Vagina (tissue), 2 donors: ENCODE results near the gene CEP19.

Experiments
- CTCF ChIP-seq, 3 experiments: fragments of 450-650 bp in 2 of 3; fragments of 200-600 bp in 1 of 3; sonication (generic) in 1 of 3; IDR thresholded peaks; one replicate each; pipeline ENCODE4 v1.5.1; 2017 to 2019; ENCODE audit warnings: antibody characterized with exemption in 3 of 3, mild to moderate bottlenecking in 2 of 3, moderate library complexity in 2 of 3
- POLR2A ChIP-seq, 2 donors: fragments of 450-650 bp; IDR thresholded peaks; one replicate each; pipeline ENCODE4 v1.6.1; 2017; ENCODE audit warnings: antibody characterized with exemption in 2 of 2, mild to moderate bottlenecking in 2 of 2, moderate library complexity in 2 of 2

GRCh38 chr3:196694202-196694638 lies 17.8 kb downstream of the CEP19 start:
- TF ChIP-seq POLR2A (IDR thresholded peaks at IDR 0.05) (no peak), CTCF (IDR thresholded peaks at IDR 0.05) (no peak)
